AG10803 (cell line): ENCODE results near the gene TNFRSF8.

Source experiments
- DNase-seq: peaks from one replicate; pipeline ENCODE4 v3.0.0; 2010; ENCODE audit warnings: low read depth
- H3K4me3 ChIP-seq: 2 replicates; pipeline ENCODE4 v1.5.1; 2011; ENCODE audit warnings: mild to moderate bottlenecking, low read length, control low read depth
- TF ChIP-seq, protein P1 (sequence below): conservative IDR thresholded peaks from 2 replicates; pipeline ENCODE4 v1.5.1; 2011; ENCODE audit warnings: mild to moderate bottlenecking, low read length, control low read depth, inconsistent platforms

Gene TNFRSF8

DNA sequence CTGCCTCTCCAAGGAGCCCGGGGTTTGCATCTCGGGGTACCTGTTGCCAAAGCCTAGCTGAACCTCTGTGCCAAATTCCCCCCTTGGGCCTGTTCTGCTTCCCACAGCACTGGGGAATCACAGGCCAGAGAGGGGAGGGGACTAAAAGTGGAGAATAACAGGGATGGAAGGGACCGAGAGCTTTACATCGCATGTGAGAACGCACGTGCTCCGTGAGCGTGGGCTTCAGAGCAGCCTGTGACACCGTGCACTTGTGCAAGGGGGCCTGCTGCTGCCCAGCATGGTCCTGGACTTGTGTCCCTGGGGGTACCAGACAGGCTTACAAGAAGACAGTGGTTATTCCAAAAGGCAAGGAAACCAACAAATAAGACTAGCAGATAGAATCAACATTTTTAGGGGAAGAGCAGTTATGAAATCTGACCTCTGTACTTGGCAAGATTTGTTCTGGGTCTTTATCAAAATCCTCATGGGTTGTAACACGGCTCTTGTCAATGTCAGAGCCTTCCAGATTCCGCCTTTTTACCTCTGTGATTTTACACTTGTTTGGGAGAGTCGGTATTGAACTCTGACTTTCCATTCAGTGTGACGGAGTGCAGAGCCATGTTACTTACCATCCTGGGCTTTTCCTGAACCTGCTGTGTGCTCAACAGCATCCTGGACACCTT lies 67.5 kb downstream of the TNFRSF8 start:
- TF ChIP-seq, protein P1, sequence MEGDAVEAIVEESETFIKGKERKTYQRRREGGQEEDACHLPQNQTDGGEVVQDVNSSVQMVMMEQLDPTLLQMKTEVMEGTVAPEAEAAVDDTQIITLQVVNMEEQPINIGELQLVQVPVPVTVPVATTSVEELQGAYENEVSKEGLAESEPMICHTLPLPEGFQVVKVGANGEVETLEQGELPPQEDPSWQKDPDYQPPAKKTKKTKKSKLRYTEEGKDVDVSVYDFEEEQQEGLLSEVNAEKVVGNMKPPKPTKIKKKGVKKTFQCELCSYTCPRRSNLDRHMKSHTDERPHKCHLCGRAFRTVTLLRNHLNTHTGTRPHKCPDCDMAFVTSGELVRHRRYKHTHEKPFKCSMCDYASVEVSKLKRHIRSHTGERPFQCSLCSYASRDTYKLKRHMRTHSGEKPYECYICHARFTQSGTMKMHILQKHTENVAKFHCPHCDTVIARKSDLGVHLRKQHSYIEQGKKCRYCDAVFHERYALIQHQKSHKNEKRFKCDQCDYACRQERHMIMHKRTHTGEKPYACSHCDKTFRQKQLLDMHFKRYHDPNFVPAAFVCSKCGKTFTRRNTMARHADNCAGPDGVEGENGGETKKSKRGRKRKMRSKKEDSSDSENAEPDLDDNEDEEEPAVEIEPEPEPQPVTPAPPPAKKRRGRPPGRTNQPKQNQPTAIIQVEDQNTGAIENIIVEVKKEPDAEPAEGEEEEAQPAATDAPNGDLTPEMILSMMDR: no peak
- no peak for DNase-seq
- no peak overlapping the region for H3K4me3 ChIP-seq

DNA sequence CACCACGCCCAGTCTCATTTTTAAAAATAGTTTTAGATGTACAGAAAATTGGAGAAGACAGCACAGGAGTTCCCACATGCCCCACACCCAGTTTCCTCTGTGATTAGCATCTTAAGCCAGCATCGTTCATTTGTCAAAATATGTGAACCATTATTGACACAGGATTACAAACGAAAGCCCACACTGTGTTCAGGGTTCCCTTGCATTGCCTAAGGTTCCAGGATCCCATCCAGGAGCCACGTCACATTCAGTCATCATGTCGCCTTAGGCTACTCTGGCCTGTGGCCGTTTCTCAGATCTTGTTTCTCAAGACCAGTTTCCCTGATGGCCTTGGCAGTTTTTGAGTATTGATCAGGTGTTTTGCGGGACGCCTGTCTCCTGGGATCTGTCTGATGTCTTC lies 69.0 kb downstream of the TNFRSF8 start:
- TF ChIP-seq, protein P1: no peak
- DNase-seq: peak; percentile 84
- H3K4me3 ChIP-seq: no peak overlapping the region

DNA sequence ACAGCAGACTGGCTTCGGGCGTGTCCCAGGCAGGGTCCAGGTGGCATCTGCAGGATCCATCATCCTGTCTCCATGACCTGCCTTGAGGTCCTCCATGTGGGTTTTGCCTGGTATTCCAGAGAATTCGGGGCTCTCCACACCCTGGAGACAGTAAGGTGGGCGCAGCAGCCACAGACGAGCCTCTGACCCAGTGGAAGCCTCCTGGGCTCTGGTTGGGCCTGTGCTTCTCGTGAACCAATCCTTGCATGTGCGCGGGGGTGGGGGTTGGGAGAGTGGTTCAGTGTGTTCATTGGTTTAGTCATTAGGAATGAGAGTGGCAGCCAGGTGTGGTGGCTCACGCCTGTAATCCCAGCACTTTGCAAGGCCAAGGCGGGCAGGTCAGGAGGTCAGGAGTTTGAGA lies 71.6 kb downstream of the TNFRSF8 start:
- no peak for DNase-seq
- H3K4me3 ChIP-seq: no peak overlapping the region
- TF ChIP-seq, protein P1: no peak

DNA sequence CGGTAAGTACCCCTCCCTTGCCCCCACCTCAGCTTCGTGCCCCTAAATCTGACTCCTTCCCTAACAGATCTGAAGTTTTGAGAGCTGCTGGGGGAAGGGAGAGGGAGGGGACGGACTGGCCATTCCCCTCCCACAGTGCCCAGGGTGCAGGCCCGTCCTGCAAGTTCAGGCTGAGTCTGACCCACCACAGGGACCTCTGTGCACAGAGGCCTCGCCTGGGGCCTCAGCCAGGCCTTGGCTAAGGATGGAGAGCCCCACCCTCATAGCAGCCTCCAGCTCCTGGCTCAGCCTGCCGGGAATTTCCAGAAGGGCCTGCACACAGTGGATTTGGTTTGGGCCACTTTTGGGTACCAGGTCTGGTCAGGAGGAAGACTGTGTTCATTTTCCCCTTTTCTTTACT lies 72.5 kb downstream of the TNFRSF8 start:
- DNase-seq: peak; percentile 20

DNA sequence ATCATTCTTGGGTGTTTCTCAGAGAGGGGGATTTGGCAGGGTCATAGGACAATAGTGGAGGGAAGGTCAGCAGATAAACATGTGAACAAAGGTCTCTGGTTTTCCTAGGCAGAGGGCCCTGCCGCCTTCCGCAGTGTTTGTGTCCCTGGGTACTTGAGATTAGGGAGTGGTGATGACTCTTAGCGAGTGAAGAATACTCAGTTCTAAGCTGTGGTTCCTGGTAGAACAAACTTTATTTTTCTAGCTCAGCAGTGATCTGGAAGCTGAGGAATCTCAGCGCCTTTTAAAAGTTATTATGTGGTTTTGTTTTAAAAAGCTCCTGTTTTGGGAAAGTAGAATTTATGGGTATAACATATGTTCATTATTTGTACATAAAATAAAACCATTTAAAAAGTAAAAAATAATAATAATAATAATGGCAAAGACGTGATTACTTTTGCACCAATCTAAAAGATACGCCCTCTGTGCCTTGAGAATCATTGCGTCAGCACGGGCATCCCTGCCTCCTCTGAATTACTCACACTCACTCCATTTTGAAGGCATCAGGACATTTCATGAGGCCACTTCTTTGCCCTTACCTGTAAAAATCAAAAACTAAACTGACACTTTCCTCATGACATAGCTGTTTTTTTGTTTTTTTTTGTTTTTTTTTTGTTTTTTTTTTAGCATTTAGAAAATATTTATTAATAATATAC lies 74.0 kb downstream of the TNFRSF8 start:
- no peak overlapping the region for H3K4me3 ChIP-seq
- no peak for DNase-seq
- TF ChIP-seq, protein P1: no peak

More for the DNA sequence above, 72.5 kb downstream of the TNFRSF8 start:
- H3K4me3 ChIP-seq: no peak overlapping the region
- TF ChIP-seq, protein P1: no peak

DNA sequence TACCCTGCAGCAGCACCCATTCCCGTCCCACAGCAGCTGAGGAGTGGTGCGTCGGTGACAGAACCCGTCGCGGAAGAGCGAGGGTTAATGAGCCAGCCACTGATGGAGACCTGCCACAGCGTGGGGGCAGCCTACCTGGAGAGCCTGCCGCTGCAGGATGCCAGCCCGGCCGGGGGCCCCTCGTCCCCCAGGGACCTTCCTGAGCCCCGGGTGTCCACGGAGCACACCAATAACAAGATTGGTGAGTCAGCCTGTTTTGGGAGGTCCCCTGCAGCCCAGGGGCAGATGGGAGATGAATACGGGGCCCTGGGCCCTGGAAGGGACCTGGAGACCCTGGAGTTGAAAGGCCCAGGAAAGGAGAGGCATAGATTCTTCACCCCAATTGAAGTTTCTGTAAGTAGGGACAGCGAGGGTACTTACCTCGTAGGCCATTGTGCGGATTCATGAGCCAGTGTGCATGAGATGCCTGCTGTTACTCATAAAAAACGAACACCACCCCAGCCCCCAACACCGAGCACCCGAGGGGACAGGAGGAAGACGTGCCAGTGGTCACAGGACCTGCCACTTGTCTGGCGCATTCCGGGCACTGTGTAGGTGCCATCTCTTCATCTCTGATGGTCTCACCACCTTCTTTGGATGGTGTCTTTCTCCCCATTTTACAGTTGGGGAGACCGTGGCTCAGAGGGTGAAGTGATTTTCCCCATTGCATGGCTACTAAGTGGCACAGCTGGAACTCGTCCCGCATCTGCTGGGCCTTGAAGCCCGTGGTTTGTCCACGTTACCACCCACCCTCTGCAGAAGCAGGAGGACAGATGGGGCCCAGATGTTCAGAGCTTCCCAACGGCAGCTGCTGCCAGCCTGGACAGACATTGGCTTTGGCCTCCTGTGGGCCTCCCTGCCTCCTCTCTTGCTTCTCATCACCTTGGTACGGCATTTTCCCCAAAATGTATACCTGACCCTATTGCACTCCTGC lies 75.4 kb downstream of the TNFRSF8 start:
- H3K4me3 ChIP-seq: no peak overlapping the region
- peak; percentile 68 for DNase-seq
- TF ChIP-seq, protein P1: no peak
